Stimulated activated CD8-positive, alpha-beta memory T cell treated with anti-CD3 and anti-CD28 coated beads, Interleukin-2, amount 100 ng/mL, for 1 hour (primary cell): ENCODE results near the gene ARSK.

ENCODE experiments used
- DNase-seq, 2 donors: peaks; one replicate each; pipeline ENCODE4 v3.0.0-alpha.2; 2020; ENCODE audit warnings: low read depth in 2 of 2

The ARSK gene

DNA sequence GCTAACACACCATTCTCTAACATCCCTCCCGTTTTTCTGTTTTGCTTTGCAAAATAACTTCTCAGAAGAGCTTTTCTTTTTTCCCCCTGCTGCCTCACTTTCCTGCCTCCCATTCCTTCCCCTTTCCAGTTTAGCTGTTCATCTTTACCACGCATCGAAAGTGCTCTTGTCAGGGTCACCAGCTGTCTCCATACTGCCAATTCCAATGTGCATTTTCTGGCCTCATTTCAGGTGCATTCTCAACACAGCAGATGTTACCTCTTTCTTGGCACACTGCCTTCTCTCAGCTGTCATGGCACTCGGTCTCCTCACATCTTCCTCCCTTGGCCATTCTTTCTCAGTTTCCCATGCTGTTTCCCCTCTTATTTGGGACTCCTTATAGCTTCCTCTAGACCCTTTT, 9.5 kb downstream of the ARSK start:
- no peak for DNase-seq

DNA sequence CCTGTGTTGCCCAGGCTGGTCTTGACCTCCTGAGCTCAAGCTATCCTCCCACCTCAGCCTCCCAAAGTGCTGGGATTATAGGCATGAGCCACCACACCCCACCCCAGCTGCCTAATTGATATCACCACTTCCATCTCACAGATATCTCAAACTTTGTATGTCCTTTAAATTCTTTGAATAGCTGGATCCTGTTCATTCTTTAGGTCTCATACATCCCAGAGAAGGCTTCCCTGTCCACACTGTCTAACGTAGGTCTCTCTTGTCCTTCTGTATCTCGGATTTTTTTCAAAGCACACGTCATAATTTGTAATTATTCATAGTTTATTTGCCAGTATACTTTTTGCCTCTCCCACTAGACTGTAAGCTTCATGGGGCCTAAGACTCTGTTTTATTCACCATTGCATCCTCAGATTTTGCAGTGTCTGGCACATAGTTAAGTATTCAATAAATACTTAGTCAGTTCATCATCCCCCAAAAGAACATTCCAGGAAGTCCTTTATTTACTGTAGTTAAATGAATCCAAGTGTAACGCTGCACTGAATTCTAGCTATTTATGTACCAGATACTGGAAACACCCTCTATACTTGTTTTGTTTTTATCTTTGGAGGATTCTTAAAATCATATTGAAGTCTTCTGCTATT, 10.5 kb downstream of the ARSK start:
- no peak for DNase-seq

DNA sequence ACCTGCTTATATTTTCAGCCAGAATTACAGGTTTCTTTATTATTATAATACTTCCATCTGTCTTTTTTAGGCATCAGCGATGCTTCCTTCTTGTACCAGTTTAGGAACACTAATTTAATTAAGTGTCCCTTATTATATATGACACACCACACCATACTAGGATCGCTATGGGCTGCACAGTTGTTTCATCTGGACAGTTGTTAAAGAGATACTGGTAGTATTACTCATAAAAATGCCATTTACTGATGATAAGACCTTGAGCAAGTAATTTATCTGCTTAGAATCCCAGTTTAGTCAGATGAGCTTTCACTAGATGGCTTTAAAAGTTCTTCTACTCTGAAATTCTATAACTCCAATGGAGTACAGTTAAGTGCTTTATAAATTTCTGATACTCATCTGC, 17.1 kb downstream of the ARSK start:
- no peak for DNase-seq

DNA sequence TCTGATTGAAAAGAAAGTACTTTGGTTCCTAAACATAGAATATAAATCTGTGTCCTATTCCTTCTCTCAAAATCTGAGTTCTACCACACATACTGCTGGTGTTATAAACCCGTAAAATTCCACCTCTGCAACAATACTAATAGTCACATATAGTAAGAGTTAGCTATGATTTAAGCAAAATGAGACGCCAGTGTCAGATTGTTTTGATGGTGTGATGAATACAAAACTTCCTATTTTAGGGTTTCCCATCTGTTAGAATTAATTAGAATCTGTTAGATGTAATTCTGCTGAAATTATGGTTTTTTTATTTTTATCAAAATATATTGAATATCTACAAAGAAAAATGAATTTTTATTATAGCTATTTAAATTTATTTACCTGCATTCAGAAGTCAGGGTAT, 26.7 kb downstream of the ARSK start:
- no peak for DNase-seq

DNA sequence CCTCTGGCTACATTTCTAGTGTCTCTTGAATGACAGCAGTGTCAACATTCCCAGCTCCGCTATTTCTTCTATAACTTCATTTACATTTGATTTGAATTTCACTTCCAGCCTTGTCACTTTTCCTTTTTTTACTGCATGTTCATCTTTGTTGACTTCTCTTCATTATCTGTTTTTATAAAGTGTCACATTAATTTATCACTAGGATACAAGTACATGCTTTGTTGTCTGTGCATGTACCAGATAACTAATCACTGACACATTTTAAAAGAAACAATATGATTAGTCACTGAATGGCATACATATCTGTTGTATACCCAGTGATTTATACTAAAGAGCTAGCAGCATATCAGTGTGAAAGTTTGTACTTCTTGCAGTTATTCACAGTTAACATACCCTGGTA, 29.1 kb downstream of the ARSK start:
- DNase-seq = no peak

DNA sequence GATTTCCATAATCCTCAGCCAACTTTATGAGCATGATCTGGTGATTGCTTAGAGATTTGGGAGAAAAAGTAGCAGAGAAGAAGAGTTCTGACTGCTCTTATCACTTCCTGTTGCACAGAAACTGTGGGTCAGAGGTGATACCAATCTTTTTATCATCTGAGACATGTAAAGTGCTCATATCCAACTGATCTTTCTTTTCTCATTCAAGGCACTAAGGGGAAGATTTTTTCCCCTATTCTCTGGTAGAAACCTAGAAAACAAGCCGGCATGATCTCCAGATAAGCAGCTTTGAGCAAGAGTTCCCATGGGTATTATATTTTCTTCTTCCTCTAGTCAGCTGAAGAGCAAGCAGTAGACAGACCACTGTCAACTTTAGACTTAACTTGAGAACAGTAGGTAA, 36.0 kb downstream of the ARSK start:
- DNase-seq = no peak

DNA sequence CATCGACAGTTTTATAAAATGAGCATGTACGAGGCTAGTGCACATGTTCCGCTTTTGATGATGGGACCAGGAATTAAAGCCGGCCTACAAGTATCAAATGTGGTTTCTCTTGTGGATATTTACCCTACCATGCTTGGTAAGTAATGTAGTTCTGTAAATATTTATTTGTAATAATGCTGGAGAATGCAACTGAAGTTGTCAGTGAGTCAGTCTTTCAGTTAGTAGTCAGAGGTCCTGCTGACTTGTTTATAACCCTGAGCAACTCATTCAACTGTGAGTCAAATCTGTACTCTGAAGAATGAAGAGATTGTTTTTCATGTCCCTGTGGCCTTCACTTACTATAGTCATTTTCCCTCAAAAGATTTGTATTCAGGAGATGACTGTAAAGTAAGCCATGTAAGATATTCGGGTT, 36.6 kb downstream of the ARSK start:
- no peak for DNase-seq

DNA sequence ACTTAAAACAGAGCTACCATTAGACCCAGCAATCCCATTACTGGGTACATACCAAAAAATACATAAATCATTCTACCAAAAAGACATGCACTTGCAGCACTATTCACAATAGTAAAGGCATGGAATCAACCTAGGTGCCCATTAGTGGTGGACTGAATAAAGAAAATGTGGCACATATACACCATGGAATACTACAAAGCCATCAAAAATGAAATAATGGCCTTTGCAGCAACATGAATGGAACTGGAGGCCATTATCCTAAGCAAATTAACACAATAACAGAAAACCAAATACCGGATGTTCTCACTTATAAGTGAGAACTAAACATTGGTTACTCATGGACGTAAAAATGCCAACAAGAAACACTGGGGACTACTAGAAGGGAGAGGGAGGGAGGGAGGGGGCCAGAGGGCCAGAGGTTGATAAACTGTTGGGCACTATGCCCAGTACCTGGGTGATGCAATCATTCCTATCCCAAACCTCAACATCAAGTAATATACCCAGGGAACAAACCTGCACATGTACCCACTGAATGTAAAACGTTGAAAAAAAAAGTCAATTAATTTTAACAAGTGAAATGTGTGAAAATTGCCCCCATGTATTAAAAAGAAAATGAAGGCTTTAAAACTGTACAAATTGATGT, 40.5 kb downstream of the ARSK start:
- DNase-seq = no peak

DNA sequence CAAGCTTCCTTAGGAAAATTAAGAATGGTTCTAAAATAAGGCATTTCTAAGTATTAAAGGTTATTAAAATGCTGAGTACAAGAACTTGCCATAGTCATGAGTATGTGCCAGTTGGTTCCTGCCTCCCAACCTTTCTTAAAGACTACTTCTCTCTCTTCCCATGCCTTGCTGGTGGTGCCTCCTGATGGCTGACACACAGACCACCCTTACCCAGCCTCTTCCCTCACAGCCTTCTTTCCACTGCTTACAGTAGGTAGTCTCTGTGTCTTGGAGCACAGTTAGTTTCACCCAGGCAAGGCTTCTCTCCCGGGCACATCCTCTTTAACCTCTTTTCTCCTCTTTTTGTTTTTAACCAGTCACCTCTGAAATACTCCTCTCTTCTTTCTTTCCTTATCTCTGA, 44.4 kb downstream of the ARSK start:
- DNase-seq = no peak

DNA sequence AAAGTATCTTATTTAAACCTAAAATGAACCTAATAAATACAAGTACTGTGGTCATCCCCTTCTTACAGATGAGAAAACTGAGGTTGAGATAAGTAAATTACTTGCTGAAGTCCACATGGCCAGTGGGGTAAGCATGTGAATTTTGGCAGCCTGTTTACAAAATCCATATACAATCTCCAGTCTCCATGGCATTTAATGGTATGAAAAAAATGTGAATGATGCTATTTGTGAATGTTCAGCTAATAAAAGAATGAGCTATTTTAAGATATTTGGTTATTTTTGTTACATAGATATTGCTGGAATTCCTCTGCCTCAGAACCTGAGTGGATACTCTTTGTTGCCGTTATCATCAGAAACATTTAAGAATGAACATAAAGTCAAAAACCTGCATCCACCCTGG, 45.7 kb downstream of the ARSK start:
- no peak for DNase-seq

DNA sequence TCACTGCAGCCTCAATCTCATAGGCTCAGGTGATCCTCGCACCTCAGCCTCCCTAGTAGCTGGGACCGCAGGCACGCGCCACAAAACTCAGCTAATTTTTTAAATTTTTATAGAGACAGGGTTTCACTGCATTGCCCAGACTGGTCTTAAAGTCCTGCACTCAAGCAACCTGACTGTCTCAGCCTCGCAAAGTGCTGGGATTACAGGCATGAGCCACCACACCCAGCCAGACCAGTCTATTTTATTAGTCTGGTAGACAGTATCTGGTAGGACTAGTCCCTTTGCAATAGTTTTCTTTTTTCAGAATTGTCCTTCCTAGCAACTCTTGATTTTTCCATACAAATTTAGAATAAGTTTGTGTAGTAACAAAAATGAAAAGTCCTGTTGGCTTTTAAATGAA, 50.9 kb downstream of the ARSK start:
- DNase-seq = no peak

DNA sequence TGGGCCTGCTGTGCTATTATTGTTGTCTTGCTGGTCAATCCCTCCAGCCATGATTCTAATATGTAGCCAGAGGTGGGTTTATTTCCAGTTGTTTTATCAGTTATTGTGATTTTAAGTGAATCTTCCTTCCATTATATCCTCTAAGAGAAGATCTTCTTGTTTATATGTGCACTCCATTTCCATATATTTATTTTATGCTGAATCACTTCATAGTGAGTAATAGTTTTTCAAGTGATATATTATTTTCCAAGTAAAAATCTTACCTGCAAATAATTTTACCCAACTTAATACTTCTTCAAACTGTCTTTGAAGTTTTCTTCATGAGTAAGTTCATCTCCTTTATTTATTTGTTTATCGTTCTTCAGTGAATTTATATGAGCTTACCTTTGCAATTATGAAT, 51.5 kb downstream of the ARSK start:
- no peak for DNase-seq

DNA sequence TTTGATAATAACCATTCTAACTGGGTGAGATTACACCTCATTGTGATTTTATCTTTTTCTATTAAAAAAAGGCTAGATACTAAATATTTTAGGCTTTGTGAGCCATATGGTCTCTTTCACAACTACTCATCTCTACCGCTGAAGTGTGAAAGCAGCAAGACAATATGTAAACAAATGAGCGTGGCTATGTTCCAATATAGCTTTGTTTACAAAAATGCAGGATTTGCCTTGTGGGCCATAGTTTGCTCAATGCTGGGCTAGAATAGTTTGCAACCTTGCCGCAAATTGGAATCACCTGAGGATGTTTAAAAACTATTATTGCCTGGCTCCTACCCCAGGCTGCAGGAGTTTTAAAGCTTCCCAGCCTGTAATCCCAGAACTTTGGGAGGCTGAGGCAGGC, 54.8 kb downstream of the ARSK start:
- no peak for DNase-seq

DNA sequence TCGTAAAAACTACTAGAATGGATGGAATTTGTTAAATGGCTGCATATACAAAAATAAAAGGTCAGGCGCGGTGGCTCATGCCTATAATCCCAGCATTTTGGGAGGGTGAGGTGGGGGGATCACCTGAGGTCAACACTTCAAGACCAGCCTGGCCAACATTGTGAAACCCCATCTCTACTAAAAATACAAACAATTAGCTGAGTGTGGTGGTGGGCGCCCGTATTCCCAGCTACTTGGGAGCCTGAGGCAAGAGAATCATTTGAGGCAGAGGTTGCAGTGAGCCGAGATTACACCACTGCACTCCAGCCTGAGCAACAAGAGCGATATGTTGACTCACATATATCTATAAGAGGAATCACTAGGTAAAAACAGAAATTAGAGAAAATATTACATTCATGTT, 55.6 kb downstream of the ARSK start:
- DNase-seq = no peak

DNA sequence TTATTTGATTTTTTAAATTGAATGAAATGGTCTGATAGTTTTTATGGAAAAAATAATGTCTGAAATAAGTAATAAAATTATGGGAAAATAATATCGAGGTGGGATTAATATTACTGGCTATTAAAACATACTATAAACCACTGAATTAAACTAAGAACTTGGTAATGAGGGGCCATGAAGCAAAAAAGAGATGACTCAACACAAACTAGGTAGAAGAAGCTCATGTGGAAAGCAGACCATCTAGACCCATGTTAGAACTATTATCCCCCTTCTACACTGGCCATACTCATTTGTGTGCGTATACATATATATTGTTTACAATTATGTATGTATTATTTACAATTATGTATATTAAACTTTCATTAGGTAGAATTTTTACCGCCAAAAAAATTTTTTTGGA, 56.5 kb downstream of the ARSK start:
- DNase-seq = no peak

DNA sequence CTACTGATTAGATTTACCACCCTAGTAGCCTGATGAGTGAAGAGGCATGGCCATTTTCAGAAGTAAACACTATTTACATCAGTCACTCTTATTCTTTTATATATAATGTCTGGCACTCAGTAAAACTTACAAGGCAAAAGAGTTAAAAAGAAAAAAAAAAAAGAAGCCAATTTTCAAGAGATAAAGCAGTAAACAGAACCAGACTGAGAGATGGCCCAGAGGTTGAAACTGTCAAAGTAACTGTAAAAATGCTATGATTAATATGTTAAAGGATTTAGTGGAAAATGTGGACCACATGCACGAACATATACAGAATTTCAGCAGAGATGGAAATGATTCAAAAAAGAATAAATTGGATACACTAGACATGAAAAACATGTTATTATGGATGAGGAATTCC, 58.6 kb downstream of the ARSK start:
- DNase-seq = no peak

DNA sequence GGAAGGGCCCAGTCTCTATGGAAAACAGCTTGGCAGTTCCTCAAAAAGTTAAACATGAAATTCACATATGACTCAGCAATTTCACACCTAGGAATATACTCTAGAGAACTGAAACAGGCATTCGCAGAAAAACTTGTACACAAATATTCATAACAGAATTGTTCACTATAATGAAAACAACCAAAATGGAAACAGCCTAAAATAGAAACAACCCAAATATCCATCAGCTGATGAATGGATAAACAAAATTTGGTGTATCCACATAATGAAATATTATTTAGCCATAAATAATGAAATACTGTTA, 60.2 kb downstream of the ARSK start:
- no peak for DNase-seq

DNA sequence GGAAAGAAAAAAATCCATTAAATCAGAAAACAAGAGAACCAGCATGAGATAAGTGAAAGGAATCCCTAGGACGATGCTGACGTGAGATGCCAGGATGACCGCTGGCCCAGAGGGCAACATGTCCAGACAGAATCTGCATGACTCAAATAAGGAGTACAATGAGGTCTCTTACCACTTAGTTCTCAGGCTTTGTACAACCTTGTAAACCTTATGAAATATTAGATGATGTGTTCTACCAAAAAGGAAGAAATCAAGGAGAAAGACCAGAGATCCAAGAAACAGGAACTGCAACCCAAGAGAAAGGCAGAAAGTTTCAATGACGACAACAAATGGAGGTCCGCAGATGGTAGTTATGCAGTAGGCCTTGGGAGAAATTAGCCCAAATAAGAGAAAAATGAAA, 62.2 kb downstream of the ARSK start:
- DNase-seq = no peak

DNA sequence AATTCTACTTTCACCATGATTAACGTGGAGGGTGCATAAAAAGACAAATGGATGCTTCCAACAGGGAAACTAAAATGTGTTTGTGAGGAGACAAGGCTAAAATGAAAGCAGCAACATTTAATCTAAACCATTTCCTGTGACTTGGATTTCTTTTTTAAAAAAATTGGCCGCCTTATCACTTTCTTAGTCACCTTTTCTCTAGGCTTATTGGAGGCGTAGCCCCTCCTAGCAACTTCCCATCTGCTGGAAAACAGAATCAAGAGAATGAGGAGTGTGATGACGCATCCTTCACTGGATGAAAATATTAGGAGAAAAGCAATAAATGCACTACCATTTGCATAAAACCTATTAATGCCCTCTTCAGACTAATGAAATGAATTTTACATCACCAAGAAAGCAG, 64.2 kb downstream of the ARSK start:
- DNase-seq = no peak

DNA sequence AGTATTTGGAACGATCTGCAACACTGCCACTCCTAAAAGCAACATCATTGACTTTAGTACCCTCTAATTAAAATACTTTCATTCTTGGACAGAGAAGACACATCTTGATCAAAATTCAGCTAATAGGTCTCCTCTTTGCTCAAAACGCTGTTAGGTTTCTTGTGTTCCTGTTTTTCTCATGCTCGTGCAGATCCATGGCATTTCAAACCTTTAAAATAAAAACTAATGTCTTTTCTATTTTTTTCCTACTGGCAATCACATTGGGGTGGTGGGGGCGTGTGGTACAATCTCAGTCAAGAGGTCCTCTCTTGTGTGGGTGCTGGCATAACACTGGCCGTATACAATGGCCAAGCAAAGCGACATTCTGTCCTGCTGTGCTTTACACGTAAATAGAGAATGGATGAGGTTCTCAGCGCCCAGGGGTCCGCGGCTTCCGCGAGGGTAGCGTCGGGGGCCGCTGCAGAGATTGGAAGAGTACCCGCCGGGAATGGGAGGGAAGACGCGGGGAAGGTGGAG, 64.7 kb downstream of the ARSK start:
- DNase-seq = no peak

DNA sequence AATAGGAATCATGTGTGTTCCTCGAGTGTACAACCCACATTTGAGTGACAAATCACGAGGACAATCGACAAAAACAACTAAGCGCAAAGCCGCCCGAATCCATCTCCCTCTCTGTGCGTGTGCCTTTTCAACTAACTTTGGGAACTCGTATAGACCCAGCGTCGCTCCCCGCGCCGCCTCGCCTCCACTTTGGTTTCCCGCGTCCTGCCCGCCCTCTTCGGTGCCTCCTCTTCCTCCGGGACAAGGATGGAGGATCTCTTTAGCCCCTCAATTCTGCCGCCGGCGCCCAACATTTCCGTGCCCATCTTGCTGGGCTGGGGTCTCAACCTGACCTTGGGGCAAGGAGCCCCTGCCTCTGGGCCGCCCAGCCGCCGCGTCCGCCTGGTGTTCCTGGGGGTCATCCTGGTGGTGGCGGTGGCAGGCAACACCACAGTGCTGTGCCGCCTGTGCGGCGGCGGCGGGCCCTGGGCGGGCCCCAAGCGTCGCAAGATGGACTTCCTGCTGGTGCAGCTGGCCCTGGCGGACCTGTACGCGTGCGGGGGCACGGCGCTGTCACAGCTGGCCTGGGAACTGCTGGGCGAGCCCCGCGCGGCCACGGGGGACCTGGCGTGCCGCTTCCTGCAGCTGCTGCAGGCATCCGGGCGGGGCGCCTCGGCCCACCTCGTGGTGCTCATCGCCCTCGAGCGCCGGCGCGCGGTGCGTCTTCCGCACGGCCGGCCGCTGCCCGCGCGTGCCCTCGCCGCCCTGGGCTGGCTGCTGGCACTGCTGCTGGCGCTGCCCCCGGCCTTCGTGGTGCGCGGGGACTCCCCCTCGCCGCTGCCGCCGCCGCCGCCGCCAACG, 65.3 kb downstream of the ARSK start, which contains the start of gene GPR150:
Gene GPR150, plus strand, starts transcription at position 58 of the 840 bp plus-strand sequence. Its CDS starts 189 bp downstream, at position 247.
- DNase-seq = peak in 1 of 2 donors; percentile 39

DNA sequence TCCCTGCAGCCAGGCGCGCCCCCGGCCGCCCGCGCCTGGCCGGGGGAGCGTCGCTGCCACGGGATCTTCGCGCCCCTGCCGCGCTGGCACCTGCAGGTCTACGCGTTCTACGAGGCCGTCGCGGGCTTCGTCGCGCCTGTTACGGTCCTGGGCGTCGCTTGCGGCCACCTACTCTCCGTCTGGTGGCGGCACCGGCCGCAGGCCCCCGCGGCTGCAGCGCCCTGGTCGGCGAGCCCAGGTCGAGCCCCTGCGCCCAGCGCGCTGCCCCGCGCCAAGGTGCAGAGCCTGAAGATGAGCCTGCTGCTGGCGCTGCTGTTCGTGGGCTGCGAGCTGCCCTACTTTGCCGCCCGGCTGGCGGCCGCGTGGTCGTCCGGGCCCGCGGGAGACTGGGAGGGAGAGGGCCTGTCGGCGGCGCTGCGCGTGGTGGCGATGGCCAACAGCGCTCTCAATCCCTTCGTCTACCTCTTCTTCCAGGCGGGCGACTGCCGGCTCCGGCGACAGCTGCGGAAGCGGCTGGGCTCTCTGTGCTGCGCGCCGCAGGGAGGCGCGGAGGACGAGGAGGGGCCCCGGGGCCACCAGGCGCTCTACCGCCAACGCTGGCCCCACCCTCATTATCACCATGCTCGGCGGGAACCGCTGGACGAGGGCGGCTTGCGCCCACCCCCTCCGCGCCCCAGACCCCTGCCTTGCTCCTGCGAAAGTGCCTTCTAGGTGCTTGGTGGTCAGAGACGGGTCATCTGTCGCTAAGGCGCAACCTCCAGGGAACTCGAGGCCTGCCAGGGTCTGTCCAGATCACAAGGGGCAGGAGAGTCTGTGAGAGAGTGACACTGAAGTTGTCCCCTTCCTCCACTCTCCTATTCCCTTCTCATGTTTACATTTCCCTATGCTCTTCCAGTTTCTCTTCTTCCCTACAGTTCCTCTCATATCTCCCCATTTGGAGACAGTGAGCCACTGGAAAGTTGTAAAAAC, 66.3 kb downstream of the ARSK start:
- DNase-seq = no peak
